Trophoblast cell (in vitro differentiated cells and primary cell): Measurements from ENCODE around the gene CCDC150.
A peak's percentile ranks its signal among the peaks of the same experiment; 100 is the strongest.
"Not testable (repeated sequence)": the region's sequence is repeated elsewhere in the genome, so short reads cannot be mapped to it uniquely, and the experiment has no call there.

Source experiments
- DNase-seq, 2 donors: peaks; one replicate each; pipeline ENCODE4 v3.0.0-alpha.2; 2016
- H2AFZ ChIP-seq: 2 replicates; pipeline ENCODE4 v1.6.1; 2013; ENCODE audit warnings: low read length, moderate library complexity, mild to moderate bottlenecking; ENCODE audit not compliant: insufficient read depth, poor library complexity
- H2AK5ac ChIP-seq: 2 replicates; pipeline ENCODE4 v1.6.1; 2013; ENCODE audit warnings: mild to moderate bottlenecking, low read length
- H2BK120ac ChIP-seq: 2 replicates; pipeline ENCODE4 v1.6.1; 2013; ENCODE audit warnings: low read length, mild to moderate bottlenecking, moderate library complexity; ENCODE audit not compliant: insufficient read depth, poor library complexity
- H2BK12ac ChIP-seq: 2 replicates; pipeline ENCODE4 v1.6.1; 2013; ENCODE audit warnings: mild to moderate bottlenecking, low read length, moderate library complexity
- H2BK5ac ChIP-seq: 2 replicates; pipeline ENCODE4 v1.6.1; 2013; ENCODE audit warnings: low read length, low read depth, moderate library complexity, mild to moderate bottlenecking; ENCODE audit not compliant: poor library complexity
- H3K14ac ChIP-seq: 2 replicates; pipeline ENCODE4 v1.6.1; 2013; ENCODE audit warnings: mild to moderate bottlenecking, low read length
- H3K18ac ChIP-seq: 2 replicates; pipeline ENCODE4 v1.6.1; 2013; ENCODE audit warnings: mild to moderate bottlenecking, low read length
- H3K23ac ChIP-seq: 2 replicates; pipeline ENCODE4 v1.6.1; 2013; ENCODE audit warnings: low read length
- H3K27ac ChIP-seq: 2 replicates; pipeline ENCODE4 v1.5.1; 2013; ENCODE audit warnings: low read depth, mild to moderate bottlenecking, inconsistent platforms, low read length, moderate library complexity
- H3K27me3 ChIP-seq: 2 replicates; pipeline ENCODE4 v1.6.1; 2013; ENCODE audit warnings: inconsistent platforms, mild to moderate bottlenecking, low read length, moderate library complexity; ENCODE audit not compliant: insufficient read depth
- H3K36me3 ChIP-seq, 2 experiments: 1 replicate in 1 of 2; 2 replicates in 1 of 2; pipeline ENCODE4 v1.6.1; 2013; ENCODE audit warnings: low read length in 2 of 2, mild to moderate bottlenecking in 2 of 2, moderate library complexity in 1 of 2; ENCODE audit not compliant: insufficient read depth in 2 of 2, control insufficient read depth in 1 of 2
- H3K4ac ChIP-seq: 2 replicates; pipeline ENCODE4 v1.6.1; 2013; ENCODE audit warnings: low read depth, mild to moderate bottlenecking, low read length, moderate library complexity
- H3K4me1 ChIP-seq, 2 experiments: 1 replicate in 1 of 2; 2 replicates in 1 of 2; pipeline ENCODE4 v1.6.1; 2013; ENCODE audit warnings: low read length in 2 of 2, mild to moderate bottlenecking in 2 of 2, moderate library complexity in 1 of 2; ENCODE audit not compliant: insufficient read depth in 2 of 2, control insufficient read depth in 1 of 2
- H3K4me2 ChIP-seq: 2 replicates; pipeline ENCODE4 v1.6.1; 2013; ENCODE audit warnings: inconsistent platforms, mild to moderate bottlenecking, low read length, moderate library complexity
- H3K4me3 ChIP-seq: 2 replicates; pipeline ENCODE4 v1.5.1; 2013; ENCODE audit warnings: mild to moderate bottlenecking, low read depth, low read length, inconsistent platforms
- H3K79me1 ChIP-seq: one replicate; pipeline ENCODE4 v1.6.1; 2013; ENCODE audit warnings: low read length
- H3K79me2 ChIP-seq: 2 replicates; pipeline ENCODE4 v1.6.1; 2013; ENCODE audit warnings: low read length, mild to moderate bottlenecking; ENCODE audit not compliant: control insufficient read depth, insufficient read depth, poor library complexity
- H3K9ac ChIP-seq: 2 replicates; pipeline ENCODE4 v1.6.1; 2013; ENCODE audit warnings: mild to moderate bottlenecking, low read length
- H3K9me3 ChIP-seq: 2 replicates; pipeline ENCODE4 v1.6.1; 2013; ENCODE audit warnings: low read depth, mild to moderate bottlenecking, control low read depth, inconsistent platforms, low read length; ENCODE audit not compliant: insufficient read depth
- H4K12ac ChIP-seq: 2 replicates; pipeline ENCODE4 v1.6.1; 2013; ENCODE audit warnings: low read depth, mild to moderate bottlenecking, low read length, moderate library complexity
- H4K8ac ChIP-seq: 2 replicates; pipeline ENCODE4 v1.6.1; 2013; ENCODE audit warnings: low read depth, mild to moderate bottlenecking, low read length, moderate library complexity
- H4K91ac ChIP-seq: one replicate; pipeline ENCODE4 v1.6.1; 2013; ENCODE audit warnings: low read depth, mild to moderate bottlenecking, low read length, moderate library complexity
- WGBS: extraction: QIAGEN DNeasy Blood & Tissue Kit; methylation state at CpG from one replicate; pipeline ENCODE4 v1.1.7; 2013; ENCODE audit warnings: missing lambda C conversion rate; ENCODE audit not compliant: insufficient read length, insufficient coverage; ENCODE audit errors: extremely low coverage; 5-methylcytosine and 5-hydroxymethylcytosine counted together

CCDC150 gene

GRCh38 chr2:196606516-196606915, 33.0 kb upstream of the CCDC150 start:
- Histone ChIP-seq H2AK5ac (no peak overlapping the region), H3K79me2 (no peaks in the 10 kb centered on the region), H3K79me1 (no peaks in the 10 kb centered on the region), H3K4ac (no peak overlapping the region), H3K4me3 (no peak overlapping the region), H3K23ac (no peak overlapping the region), H2AFZ (no peak overlapping the region), H2BK12ac (no peak overlapping the region), H3K18ac (no peak overlapping the region), H3K9ac (no peak overlapping the region), H3K14ac (no peak overlapping the region), H3K4me2 (no peak overlapping the region), H4K8ac (no peak overlapping the region), H2BK120ac (no peak overlapping the region), H3K27me3 (no peaks in the 10 kb centered on the region), H2BK5ac (no peak overlapping the region), H4K12ac (no peak overlapping the region), H3K9me3 (no peaks in the 10 kb centered on the region), H3K27ac (no peak overlapping the region), H3K36me3 (no peaks in the 10 kb centered on the region), H3K4me1 (peaks cover 0 to 3% of the 10 kb centered on the region in 2 experiments), H4K91ac (no peak overlapping the region)
- WGBS, result no CpG with 5 or more reads among the region's 3 CpGs
- no peak for DNase-seq

GRCh38 chr2:196607073-196607472, 32.4 kb upstream of the CCDC150 start:
- Histone ChIP-seq H3K18ac (no peak overlapping the region), H3K79me1 (no peaks in the 10 kb centered on the region), H4K91ac (no peak overlapping the region), H3K27me3 (no peaks in the 10 kb centered on the region), H4K12ac (no peak overlapping the region), H3K14ac (no peak overlapping the region), H2BK12ac (no peak overlapping the region), H3K4ac (no peak overlapping the region), H2BK120ac (no peak overlapping the region), H3K9ac (no peak overlapping the region), H3K36me3 (no peaks in the 10 kb centered on the region), H2BK5ac (no peak overlapping the region), H3K79me2 (no peaks in the 10 kb centered on the region), H3K23ac (no peak overlapping the region), H2AFZ (no peak overlapping the region), H3K4me3 (no peak overlapping the region), H3K27ac (no peak overlapping the region), H2AK5ac (no peak overlapping the region), H3K4me1 (peaks cover 0 to 3% of the 10 kb centered on the region in 2 experiments), H3K4me2 (no peak overlapping the region), H3K9me3 (no peaks in the 10 kb centered on the region), H4K8ac (no peak overlapping the region)
- no peak for DNase-seq
- WGBS, result no CpG with 5 or more reads among the region's 3 CpGs

- not testable (repeated sequence) for H3K18ac ChIP-seq, H3K9me3 ChIP-seq, H2BK5ac ChIP-seq, H4K8ac ChIP-seq, H3K23ac ChIP-seq, H3K4me3 ChIP-seq, H3K4me2 ChIP-seq, H3K79me1 ChIP-seq, H2BK120ac ChIP-seq, H3K14ac ChIP-seq, H3K36me3 ChIP-seq, H3K27ac ChIP-seq, H4K12ac ChIP-seq, H3K27me3 ChIP-seq, H3K4me1 ChIP-seq, H3K79me2 ChIP-seq, H3K9ac ChIP-seq, H3K4ac ChIP-seq, H2BK12ac ChIP-seq, H2AK5ac ChIP-seq, H4K91ac ChIP-seq, H2AFZ ChIP-seq
- DNase-seq, result peak; percentile 60 to 66
- WGBS, result no CpG with 5 or more reads among the region's 5 CpGs
Observed at GRCh38 chr2:196607896-196608295, 31.6 kb upstream of the CCDC150 start.

- H2BK5ac ChIP-seq, result no peak overlapping the region
- H3K18ac ChIP-seq, result no peak overlapping the region
- no peak overlapping the region for H3K4me3 ChIP-seq
- no peaks in the 10 kb centered on the region for H3K36me3 ChIP-seq
- H4K91ac ChIP-seq, result no peak overlapping the region
- no peak overlapping the region for H4K12ac ChIP-seq
- no peak overlapping the region for H2AK5ac ChIP-seq
- H2AFZ ChIP-seq, result no peak overlapping the region
- H3K4me2 ChIP-seq, result no peak overlapping the region
- H3K23ac ChIP-seq, result no peak overlapping the region
- H3K27me3 ChIP-seq, result no peaks in the 10 kb centered on the region
- no peaks in the 10 kb centered on the region for H3K79me1 ChIP-seq
- no peaks in the 10 kb centered on the region for H3K79me2 ChIP-seq
- no peak for DNase-seq
- H3K4me1 ChIP-seq, result peaks cover 0 to 3% of the 10 kb centered on the region in 2 experiments
- WGBS, result no CpG with 5 or more reads among the region's 2 CpGs
- H3K27ac ChIP-seq, result no peak overlapping the region
- no peak overlapping the region for H3K14ac ChIP-seq
- H3K9ac ChIP-seq, result no peak overlapping the region
- no peak overlapping the region for H2BK12ac ChIP-seq
- H3K9me3 ChIP-seq, result no peaks in the 10 kb centered on the region
- no peak overlapping the region for H4K8ac ChIP-seq
- H2BK120ac ChIP-seq, result no peak overlapping the region
- no peak overlapping the region for H3K4ac ChIP-seq
Observed at GRCh38 chr2:196609806-196610205, 29.7 kb upstream of the CCDC150 start.
